Upper lobe of left lung (tissue), 4 donors: ENCODE data around the gene CDC42EP1.
"Not testable (repeated sequence)": the region's sequence is repeated elsewhere in the genome, so short reads cannot be mapped to it uniquely, and the experiment has no call there.

Experiments
- EP300 ChIP-seq, 4 donors: sonication (generic); formaldehyde crosslinking; IDR thresholded peaks; one replicate each; pipeline ENCODE4 v1.5.1; 2017; ENCODE audit warnings: antibody characterized with exemption in 4 of 4, control low read depth in 2 of 4
- POLR2A ChIP-seq, 4 donors: fragments of 450-650 bp; IDR thresholded peaks; one replicate each; pipeline ENCODE4 v1.5.1; 2016 to 2017; ENCODE audit warnings: antibody characterized with exemption in 4 of 4, mild to moderate bottlenecking in 2 of 4
- TF ChIP-seq, protein P1 (sequence below), 6 experiments: fragments of 450-650 bp in 4 of 6; fragments of 200-600 bp in 2 of 6; sonication (generic) in 2 of 6; IDR thresholded peaks; one replicate each; pipeline ENCODE4 v1.5.1; 2016 to 2019; ENCODE audit warnings: antibody characterized with exemption in 6 of 6

DNA sequence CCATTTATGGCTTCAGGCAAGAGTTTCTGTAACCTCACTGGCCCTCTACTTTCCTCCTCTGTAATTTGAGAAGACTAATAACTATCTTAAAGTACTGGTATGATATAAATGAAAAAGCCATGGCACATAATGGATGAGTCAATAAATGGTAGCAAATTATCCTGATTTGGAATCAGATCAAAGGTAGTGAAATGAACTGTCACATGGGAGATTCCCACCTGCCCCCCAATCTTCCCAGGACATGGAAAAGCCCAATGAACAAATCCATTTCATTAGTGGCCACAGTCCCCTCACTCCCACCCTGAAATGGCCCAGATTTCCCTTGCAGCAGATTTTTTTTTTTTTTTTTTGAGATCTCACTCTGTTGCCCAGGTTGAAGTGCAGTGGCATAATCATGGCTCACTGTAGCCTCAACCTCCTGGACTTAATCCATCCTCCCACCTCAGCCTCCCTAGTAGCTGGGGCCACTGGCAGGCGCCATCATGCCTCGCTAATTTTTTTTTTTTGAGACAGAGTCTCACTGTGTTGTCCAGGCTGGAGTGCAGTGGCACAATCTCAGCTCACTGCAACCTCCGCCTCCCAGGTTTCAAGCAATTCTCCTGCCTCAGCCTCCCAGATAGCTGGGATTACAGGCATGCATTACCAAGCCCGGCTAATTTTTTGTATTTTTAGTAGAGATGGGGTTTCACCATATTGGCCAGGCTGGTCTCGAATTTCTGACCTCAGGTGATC lies 42.4 kb downstream of the CDC42EP1 start:
- TF ChIP-seq, protein P1, sequence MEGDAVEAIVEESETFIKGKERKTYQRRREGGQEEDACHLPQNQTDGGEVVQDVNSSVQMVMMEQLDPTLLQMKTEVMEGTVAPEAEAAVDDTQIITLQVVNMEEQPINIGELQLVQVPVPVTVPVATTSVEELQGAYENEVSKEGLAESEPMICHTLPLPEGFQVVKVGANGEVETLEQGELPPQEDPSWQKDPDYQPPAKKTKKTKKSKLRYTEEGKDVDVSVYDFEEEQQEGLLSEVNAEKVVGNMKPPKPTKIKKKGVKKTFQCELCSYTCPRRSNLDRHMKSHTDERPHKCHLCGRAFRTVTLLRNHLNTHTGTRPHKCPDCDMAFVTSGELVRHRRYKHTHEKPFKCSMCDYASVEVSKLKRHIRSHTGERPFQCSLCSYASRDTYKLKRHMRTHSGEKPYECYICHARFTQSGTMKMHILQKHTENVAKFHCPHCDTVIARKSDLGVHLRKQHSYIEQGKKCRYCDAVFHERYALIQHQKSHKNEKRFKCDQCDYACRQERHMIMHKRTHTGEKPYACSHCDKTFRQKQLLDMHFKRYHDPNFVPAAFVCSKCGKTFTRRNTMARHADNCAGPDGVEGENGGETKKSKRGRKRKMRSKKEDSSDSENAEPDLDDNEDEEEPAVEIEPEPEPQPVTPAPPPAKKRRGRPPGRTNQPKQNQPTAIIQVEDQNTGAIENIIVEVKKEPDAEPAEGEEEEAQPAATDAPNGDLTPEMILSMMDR (IDR thresholded peaks at IDR 0.05): not testable (repeated sequence)
- TF ChIP-seq EP300, POLR2A (IDR thresholded peaks at IDR 0.05): not testable (repeated sequence)
